Hindlimb muscle (tissue), 1 donor: ENCODE data around the gene NOD1. TPM values are rescaled to one million over a fixed set of nuclear protein-coding genes. Genes with fewer than 3 reads are reported as not detected.
"Not testable (repeated sequence)": the region's sequence is repeated elsewhere in the genome, so short reads cannot be mapped to it uniquely, and the experiment has no call there.

Experiments
- DNase-seq: peaks from one replicate; pipeline ENCODE4 v3.0.0-alpha.2; 2013
- polyA plus RNA-seq: library from polyadenylated mRNA; unstranded; fragments of 120-200 nt; gene quantifications from one replicate; pipeline ENCODE4 v1.2.1, GENCODE V29; 2013; ENCODE audit not compliant: insufficient read length

The NOD1 gene
- polyA plus RNA-seq, 1 donor = 20.9 TPM

GRCh38 chr7:30446266-30446665, 32.3 kb downstream of the NOD1 start:
- DNase-seq = no peak

- no peak for DNase-seq
Observed at GRCh38 chr7:30445770-30446169, 32.8 kb downstream of the NOD1 start.

- no peak for DNase-seq
Observed at GRCh38 chr7:30437823-30438574, 40.6 kb downstream of the NOD1 start.

- no peak for DNase-seq
Observed at GRCh38 chr7:30436518-30436917, 42.1 kb downstream of the NOD1 start.

- DNase-seq = no peak
Observed at GRCh38 chr7:30436046-30436445, 42.5 kb downstream of the NOD1 start.

GRCh38 chr7:30434140-30434799, 44.3 kb downstream of the NOD1 start:
- DNase-seq = no peak

- no peak for DNase-seq
Observed at GRCh38 chr7:30433506-30433905, 45.1 kb downstream of the NOD1 start.

- DNase-seq = peak; percentile 68
Observed at GRCh38 chr7:30433082-30433481, 45.5 kb downstream of the NOD1 start.

GRCh38 chr7:30430777-30431176, 47.8 kb downstream of the NOD1 start:
- DNase-seq = no peak

GRCh38 chr7:30430276-30430675, 48.3 kb downstream of the NOD1 start:
- DNase-seq = no peak

GRCh38 chr7:30429156-30429530, 49.4 kb downstream of the NOD1 start:
- DNase-seq = no peak

- no peak for DNase-seq
Observed at GRCh38 chr7:30428246-30429155, 50.1 kb downstream of the NOD1 start.

GRCh38 chr7:30427296-30428070, 51.1 kb downstream of the NOD1 start:
- DNase-seq = no peak

- DNase-seq = no peak
Observed at GRCh38 chr7:30424506-30424905, 54.1 kb downstream of the NOD1 start.

- no peak for DNase-seq
Observed at GRCh38 chr7:30423788-30424505, 54.6 kb downstream of the NOD1 start.

GRCh38 chr7:30422922-30423321, 55.7 kb downstream of the NOD1 start:
- DNase-seq = no peak

GRCh38 chr7:30421647-30422196, 56.9 kb downstream of the NOD1 start:
- DNase-seq = no peak

- DNase-seq = no peak
Observed at GRCh38 chr7:30420662-30421061, 57.9 kb downstream of the NOD1 start.

GRCh38 chr7:30420080-30420479, 58.5 kb downstream of the NOD1 start:
- not testable (repeated sequence) for DNase-seq

- no peak for DNase-seq
Observed at GRCh38 chr7:30413864-30414263, 64.7 kb downstream of the NOD1 start.

- peak; percentile 32 for DNase-seq
Observed at GRCh38 chr7:30412782-30413504, 65.6 kb downstream of the NOD1 start.
